ENCODE measurements around the gene IFIH1. TPM values are rescaled to one million over a fixed set of nuclear protein-coding genes. Genes with fewer than 3 reads are reported as not detected.

IFIH1 gene
- polyA plus RNA-seq (2013) = 39.3 TPM

DNA sequence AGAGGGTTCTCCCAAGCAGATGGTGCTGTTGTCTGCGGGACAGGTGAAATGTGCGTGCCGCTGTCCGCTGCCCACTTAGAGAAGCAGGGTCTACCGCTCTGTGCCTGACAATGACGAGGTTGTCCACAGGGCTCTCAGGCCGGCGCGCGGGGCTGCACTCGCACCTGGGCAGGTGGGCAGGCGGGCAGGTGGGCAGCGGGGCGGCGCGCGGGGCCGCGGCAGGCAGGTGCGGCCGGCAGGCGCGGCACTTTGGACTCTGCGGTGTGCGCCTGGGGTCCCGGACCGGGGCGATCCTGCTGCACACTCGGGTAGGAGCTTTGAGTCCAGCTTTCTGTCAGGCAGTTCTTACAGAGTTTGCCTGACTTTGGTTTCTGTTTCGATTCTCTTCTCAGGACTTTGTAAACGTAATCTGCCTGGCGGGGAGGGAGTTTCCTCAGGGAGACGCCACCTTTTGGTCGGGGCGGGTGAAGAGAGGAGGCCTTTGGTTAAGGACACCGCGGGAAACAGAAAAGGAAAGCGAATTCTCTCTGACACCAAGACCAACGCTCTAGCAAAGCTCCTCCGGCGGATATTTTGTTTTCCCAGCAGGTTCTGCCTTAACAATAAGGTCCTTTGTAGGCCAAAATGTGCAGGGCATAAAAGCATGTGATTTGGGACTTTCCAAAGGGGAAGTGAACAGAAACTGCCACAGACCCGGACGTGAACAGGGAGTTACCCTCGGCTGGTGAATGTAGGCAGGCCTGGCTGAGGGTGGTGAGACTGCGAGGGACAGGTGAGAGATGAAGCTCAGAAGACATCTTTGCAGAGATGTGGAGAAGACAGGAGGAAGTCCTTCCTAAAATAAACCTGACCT, at the start of gene IFIH1:
Gene IFIH1, minus strand, starts transcription at position 357 of the 853 bp plus-strand sequence. CDS start 377 bp downstream, outside the sequence.
- H3K4me3 ChIP-seq (ENCODE audit: control insufficient read depth in 1 of 7, extremely low read depth in 1 of 7, insufficient read depth in 4 of 7, low read depth in 2 of 7, low read length in 6 of 7) = peak within 1 kb of the TSS; percentile 87 to 100 (median 96)
- peaks cover 13 to 51% (median 32%) of the 10 kb centered on the region in 4 experiments for H3K4me1 ChIP-seq (ENCODE audit: control extremely low read depth in 1 of 4, control insufficient read depth in 4 of 4, insufficient read depth in 4 of 4, low read length in 3 of 4)
- no peaks in the 10 kb centered on the region for H3K27me3 ChIP-seq (replicated peaks in 2 of 5; ENCODE audit: control insufficient read depth in 4 of 5, insufficient read depth in 5 of 5, low read length in 4 of 5)
- peak within 1 kb of the TSS; percentile 98 to 99 for H3K27ac ChIP-seq (ENCODE audit: insufficient read depth in 1 of 2, low read depth in 1 of 2, low read length in 2 of 2, poor library complexity in 1 of 2, severe bottlenecking in 2 of 2)
- DNase-seq = peak; percentile 93 to 98 (median 97)
- under 1% methylated on average over 38 of the region's 45 CpGs for WGBS (ENCODE audit: insufficient coverage)
- ChIA-PET POLR2A (interaction anchor here (0.6 to 2.3 kb wide), 8 partner anchors 10 to 1023 kb away, joined by 3 to 9 read pairs (median 6); partner anchors contain the start of gene GCA), CTCF (interaction anchor here (0.9 to 4.3 kb wide), 14 partner anchors 10 to 29 kb away, joined by 3 to 34 read pairs (median 4); partner anchors contain the start of gene GCA)
- H3K9me3 ChIP-seq (ENCODE audit: control extremely low read depth in 1 of 5, control insufficient read depth in 4 of 5, insufficient read depth in 2 of 5, low read depth in 1 of 5, low read length in 4 of 5) = no peaks in the 10 kb centered on the region
- no peaks in the 10 kb centered on the region for H3K36me3 ChIP-seq (ENCODE audit: control insufficient read depth in 4 of 4, insufficient read depth in 4 of 4, low read length in 3 of 4)

- Histone ChIP-seq H3K4me1 (ENCODE audit: control extremely low read depth in 1 of 4, control insufficient read depth in 4 of 4, insufficient read depth in 4 of 4, low read length in 3 of 4) (no peaks in the 10 kb centered on the region), H3K36me3 (ENCODE audit: control insufficient read depth in 4 of 4, insufficient read depth in 4 of 4, low read length in 3 of 4) (peaks cover 2 to 6% (median 4%) of the 10 kb centered on the region in 4 experiments), H3K27me3 (replicated peaks in 2 of 5; ENCODE audit: control insufficient read depth in 4 of 5, insufficient read depth in 5 of 5, low read length in 4 of 5) (no peaks in the 10 kb centered on the region), H3K27ac (ENCODE audit: insufficient read depth in 1 of 2, low read depth in 1 of 2, low read length in 2 of 2, poor library complexity in 1 of 2, severe bottlenecking in 2 of 2) (no peak overlapping the region), H3K9me3 (ENCODE audit: control extremely low read depth in 1 of 5, control insufficient read depth in 4 of 5, insufficient read depth in 2 of 5, low read depth in 1 of 5, low read length in 4 of 5) (no peaks in the 10 kb centered on the region), H3K4me3 (ENCODE audit: control insufficient read depth in 1 of 7, extremely low read depth in 1 of 7, insufficient read depth in 4 of 7, low read depth in 2 of 7, low read length in 6 of 7) (no peak overlapping the region)
- no peak for DNase-seq
- CTCF ChIA-PET = no interaction called here
- POLR2A ChIA-PET = no interaction called here
- WGBS (ENCODE audit: insufficient coverage) = no CpG with 5 or more reads among the region's 2 CpGs
Measured at GRCh38 chr2:162365392-162365791, 46.9 kb upstream of the IFIH1 start.

DNA sequence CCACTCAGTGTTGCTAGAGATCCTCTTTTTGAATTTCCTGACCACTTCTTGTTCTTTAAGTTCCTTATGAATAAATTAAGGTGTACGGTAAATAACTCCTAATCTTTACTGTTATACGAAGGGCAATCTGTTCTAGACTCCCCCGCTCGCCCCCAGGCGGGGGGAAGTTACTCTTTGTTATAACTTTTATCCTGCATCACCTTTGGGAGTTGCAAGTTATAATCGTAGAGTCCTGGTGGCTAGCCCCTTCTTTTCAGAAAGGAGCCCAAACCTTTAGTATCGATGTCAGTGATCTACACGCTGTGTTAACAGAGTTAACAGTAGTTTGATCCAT, 26.1 kb upstream of the IFIH1 start:
- H3K4me1 ChIP-seq (ENCODE audit: control extremely low read depth in 1 of 4, control insufficient read depth in 4 of 4, insufficient read depth in 4 of 4, low read length in 3 of 4) = peaks cover 2 to 18% (median 13%) of the 10 kb centered on the region in 4 experiments
- ChIA-PET POLR2A (interaction anchor here (0.6 kb wide), 1 partner anchor 1026 kb away, joined by 3 read pairs; no protein-coding TSS in a partner anchor), CTCF (interaction anchor here (2.2 kb wide), 1 partner anchor 10 kb away, joined by 9 read pairs; no protein-coding TSS in a partner anchor)
- no peaks in the 10 kb centered on the region for H3K9me3 ChIP-seq (ENCODE audit: control extremely low read depth in 1 of 5, control insufficient read depth in 4 of 5, insufficient read depth in 2 of 5, low read depth in 1 of 5, low read length in 4 of 5)
- DNase-seq = peak in 1 of 3 donors; percentile 91
- WGBS (ENCODE audit: insufficient coverage) = 0% methylated on average over 5 of the region's 8 CpGs
- peaks cover 0 to 6% (median under 1%) of the 10 kb centered on the region in 4 experiments for H3K36me3 ChIP-seq (ENCODE audit: control insufficient read depth in 4 of 4, insufficient read depth in 4 of 4, low read length in 3 of 4)
- H3K4me3 ChIP-seq (ENCODE audit: control insufficient read depth in 1 of 7, extremely low read depth in 1 of 7, insufficient read depth in 4 of 7, low read depth in 2 of 7, low read length in 6 of 7) = peak overlapping the region; percentile 79 to 99 (median 94)
- peak overlapping the region; percentile 67 to 78 for H3K27ac ChIP-seq (ENCODE audit: insufficient read depth in 1 of 2, low read depth in 1 of 2, low read length in 2 of 2, poor library complexity in 1 of 2, severe bottlenecking in 2 of 2)
- H3K27me3 ChIP-seq (replicated peaks in 2 of 5; ENCODE audit: control insufficient read depth in 4 of 5, insufficient read depth in 5 of 5, low read length in 4 of 5) = no peaks in the 10 kb centered on the region

GRCh38 chr2:162343824-162344616, 25.5 kb upstream of the IFIH1 start, which contains the start of gene GCA:
Gene GCA, plus strand, starts transcription at chr2:162344132. Its CDS starts 117 bp downstream, at chr2:162344249.
- ChIA-PET CTCF (interaction anchor here (1.5 to 2.2 kb wide), 2 partner anchors 10 to 26 kb away, joined by 5 to 9 read pairs; partner anchors contain the start of gene IFIH1), POLR2A (interaction anchor here (0.6 to 1.0 kb wide), 2 partner anchors 25 to 1026 kb away, joined by 3 to 6 read pairs; partner anchors contain the start of gene IFIH1)
- H3K9me3 ChIP-seq (ENCODE audit: control extremely low read depth in 1 of 5, control insufficient read depth in 4 of 5, insufficient read depth in 2 of 5, low read depth in 1 of 5, low read length in 4 of 5) = no peaks in the 10 kb centered on the region
- peak within 1 kb of the TSS; percentile 67 to 78 for H3K27ac ChIP-seq (ENCODE audit: insufficient read depth in 1 of 2, low read depth in 1 of 2, low read length in 2 of 2, poor library complexity in 1 of 2, severe bottlenecking in 2 of 2)
- H3K4me1 ChIP-seq (ENCODE audit: control extremely low read depth in 1 of 4, control insufficient read depth in 4 of 4, insufficient read depth in 4 of 4, low read length in 3 of 4) = peaks cover 2 to 18% (median 13%) of the 10 kb centered on the region in 4 experiments
- H3K36me3 ChIP-seq (ENCODE audit: control insufficient read depth in 4 of 4, insufficient read depth in 4 of 4, low read length in 3 of 4) = peaks cover 0 to 3% (median under 1%) of the 10 kb centered on the region in 4 experiments
- no peaks in the 10 kb centered on the region for H3K27me3 ChIP-seq (replicated peaks in 2 of 5; ENCODE audit: control insufficient read depth in 4 of 5, insufficient read depth in 5 of 5, low read length in 4 of 5)
- 0% methylated on average over 48 of the region's 57 CpGs for WGBS (ENCODE audit: insufficient coverage)
- H3K4me3 ChIP-seq (ENCODE audit: control insufficient read depth in 1 of 7, extremely low read depth in 1 of 7, insufficient read depth in 4 of 7, low read depth in 2 of 7, low read length in 6 of 7) = peak within 1 kb of the TSS; percentile 79 to 99 (median 94)
- peak; percentile 97 to 98 (median 98) for DNase-seq

- H3K36me3 ChIP-seq (ENCODE audit: control insufficient read depth in 4 of 4, insufficient read depth in 4 of 4, low read length in 3 of 4) = peaks cover 0 to 3% (median under 1%) of the 10 kb centered on the region in 4 experiments
- CTCF ChIA-PET = interaction anchor here (1.2 to 2.7 kb wide), 4 partner anchors 9 to 45 kb away, joined by 3 to 9 read pairs (median 6); partner anchors contain the start of gene IFIH1
- POLR2A ChIA-PET = interaction anchor here (1.0 kb wide), 1 partner anchor 25 kb away, joined by 6 read pairs; the partner anchor contains the start of gene IFIH1
- no peak for DNase-seq
- H3K4me3 ChIP-seq (ENCODE audit: control insufficient read depth in 1 of 7, extremely low read depth in 1 of 7, insufficient read depth in 4 of 7, low read depth in 2 of 7, low read length in 6 of 7) = peak overlapping the region in 6 of 7 experiments; percentile 79 to 99 (median 94)
- H3K9me3 ChIP-seq (ENCODE audit: control extremely low read depth in 1 of 5, control insufficient read depth in 4 of 5, insufficient read depth in 2 of 5, low read depth in 1 of 5, low read length in 4 of 5) = no peaks in the 10 kb centered on the region
- peaks cover 2 to 18% (median 13%) of the 10 kb centered on the region in 4 experiments for H3K4me1 ChIP-seq (ENCODE audit: control extremely low read depth in 1 of 4, control insufficient read depth in 4 of 4, insufficient read depth in 4 of 4, low read length in 3 of 4)
- H3K27ac ChIP-seq (ENCODE audit: insufficient read depth in 1 of 2, low read depth in 1 of 2, low read length in 2 of 2, poor library complexity in 1 of 2, severe bottlenecking in 2 of 2) = peak overlapping the region in 1 of 2 experiments; percentile 78
- 43% methylated on average over 3 of the region's 4 CpGs for WGBS (ENCODE audit: insufficient coverage)
- no peaks in the 10 kb centered on the region for H3K27me3 ChIP-seq (replicated peaks in 2 of 5; ENCODE audit: control insufficient read depth in 4 of 5, insufficient read depth in 5 of 5, low read length in 4 of 5)
Measured at GRCh38 chr2:162343492-162343823, 25.0 kb upstream of the IFIH1 start.

DNA sequence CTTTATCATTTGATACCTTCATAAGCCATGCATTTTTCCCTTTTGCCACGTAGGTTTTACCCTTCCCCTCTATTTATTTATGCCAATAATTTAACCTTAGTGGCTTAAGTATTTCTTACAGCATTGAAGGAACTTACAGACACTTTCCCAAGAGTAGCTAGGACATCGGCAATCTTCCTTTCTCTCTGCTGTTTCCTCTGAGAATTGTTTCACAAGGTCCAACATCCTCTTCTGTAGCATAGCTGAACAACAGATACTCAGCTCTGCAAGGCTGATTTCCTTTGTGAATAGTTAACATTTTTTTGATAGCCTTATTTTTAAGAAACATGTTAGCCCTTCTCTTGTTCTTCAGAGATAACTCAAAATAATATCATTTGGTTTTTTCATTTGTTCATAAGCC, 24.4 kb upstream of the IFIH1 start:
- no peak for DNase-seq
- 100% methylated on average over 2 of the region's 2 CpGs for WGBS (ENCODE audit: insufficient coverage)
- Histone ChIP-seq H3K27ac (ENCODE audit: insufficient read depth in 1 of 2, low read depth in 1 of 2, low read length in 2 of 2, poor library complexity in 1 of 2, severe bottlenecking in 2 of 2) (no peak overlapping the region), H3K4me3 (ENCODE audit: control insufficient read depth in 1 of 7, extremely low read depth in 1 of 7, insufficient read depth in 4 of 7, low read depth in 2 of 7, low read length in 6 of 7) (peak overlapping the region in 2 of 7 experiments; percentile 79 to 91), H3K4me1 (ENCODE audit: control extremely low read depth in 1 of 4, control insufficient read depth in 4 of 4, insufficient read depth in 4 of 4, low read length in 3 of 4) (peaks cover 2 to 18% (median 13%) of the 10 kb centered on the region in 4 experiments), H3K9me3 (ENCODE audit: control extremely low read depth in 1 of 5, control insufficient read depth in 4 of 5, insufficient read depth in 2 of 5, low read depth in 1 of 5, low read length in 4 of 5) (no peaks in the 10 kb centered on the region), H3K36me3 (ENCODE audit: control insufficient read depth in 4 of 4, insufficient read depth in 4 of 4, low read length in 3 of 4) (peaks cover 0 to 3% (median under 1%) of the 10 kb centered on the region in 4 experiments), H3K27me3 (replicated peaks in 2 of 5; ENCODE audit: control insufficient read depth in 4 of 5, insufficient read depth in 5 of 5, low read length in 4 of 5) (no peaks in the 10 kb centered on the region)
- CTCF ChIA-PET = interaction anchor here (0.8 to 2.7 kb wide), 5 partner anchors 8 to 45 kb away, joined by 3 to 9 read pairs (median 5); partner anchors contain the start of gene IFIH1
- POLR2A ChIA-PET = no interaction called here

Measured in common myeloid progenitor, CD34-positive (primary cell).